Caco-2 (cell line): ENCODE measurements around the gene KMT2A. TPM values are rescaled to one million over a fixed set of nuclear protein-coding genes. Genes with fewer than 3 reads are reported as not detected.

Source experiments
- BruUV-seq: library from RNA; stranded (reverse); fragments of 400-500 nt; replicated peaks from 2 replicates; lab custom pipeline; 2021; lab: Mats Ljungman, UMichigan
- CTCF ChIA-PET: fragments of 300-600 bp; sonication (Branson Sonifier 250); formaldehyde crosslinking; loops from one replicate; lab custom pipeline; 2022; ENCODE audit warnings: antibody characterized with exemption; lab: Charles Lee
- POLR2A ChIA-PET: fragments of 300-600 bp; sonication (Branson Sonifier 250); formaldehyde crosslinking; loops from one replicate; lab custom pipeline; 2022; ENCODE audit warnings: antibody characterized with exemption; lab: Charles Lee
- DNase-seq, 2 experiments: peaks; one replicate each; pipeline versions ENCODE4 v3.0.0 to v3.0.0-alpha.2; 2020 to 2022
- H3K27me3 ChIP-seq: replicated peaks from 2 replicates; pipeline ENCODE4 v1.6.0; 2011; ENCODE audit warnings: low read length; ENCODE audit not compliant: control insufficient read depth, insufficient read depth
- H3K36me3 ChIP-seq: 2 replicates; pipeline ENCODE4 v1.5.1; 2011; ENCODE audit warnings: low read length; ENCODE audit not compliant: control insufficient read depth, insufficient read depth
- H3K4me1 ChIP-seq: fragments of 250-450 bp; sonication (Bioruptor Pico); 2 replicates; pipeline ENCODE4 v1.5.1; 2020; ENCODE audit warnings: mild to moderate bottlenecking
- H3K4me3 ChIP-seq: 2 replicates; pipeline ENCODE4 v1.5.1; 2011; ENCODE audit warnings: low read depth, mild to moderate bottlenecking, control low read depth, low read length
- H3K9me3 ChIP-seq: fragments of 250-450 bp; sonication (Bioruptor Pico); 2 replicates; pipeline ENCODE4 v1.5.1; 2020; ENCODE audit warnings: mild to moderate bottlenecking, moderate library complexity
- H3K27ac Mint-ChIP-seq: one replicate; pipeline ENCODE4 v1.8.0; 2022; ENCODE audit warnings: mixed read lengths; ENCODE audit not compliant: unreplicated experiment
- H3K27me3 Mint-ChIP-seq: one replicate; pipeline ENCODE4 v1.8.0; 2022; ENCODE audit warnings: mixed read lengths; ENCODE audit not compliant: insufficient read depth, unreplicated experiment
- H3K36me3 Mint-ChIP-seq: one replicate; pipeline ENCODE4 v1.8.0; 2022; ENCODE audit warnings: mild to moderate bottlenecking, mixed read lengths; ENCODE audit not compliant: insufficient read depth, unreplicated experiment
- H3K4me1 Mint-ChIP-seq: one replicate; pipeline ENCODE4 v1.8.0; 2022; ENCODE audit warnings: low read depth, mixed read lengths; ENCODE audit not compliant: unreplicated experiment
- H3K4me3 Mint-ChIP-seq: one replicate; pipeline ENCODE4 v1.8.0; 2022; ENCODE audit warnings: mild to moderate bottlenecking, moderate library complexity, mixed read lengths; ENCODE audit not compliant: unreplicated experiment
- H3K9me3 Mint-ChIP-seq: one replicate; pipeline ENCODE4 v1.8.0; 2022; ENCODE audit warnings: mixed read lengths; ENCODE audit not compliant: unreplicated experiment
- CTCF ChIP-seq, 2 experiments: fragments of 200-600 bp in 1 of 2; IDR thresholded peaks; 1 replicate in 1 of 2; 2 replicates in 1 of 2; pipeline versions ENCODE4 v1.5.1 to v1.8.0; 2011 to 2022; ENCODE audit warnings: antibody characterized with exemption in 1 of 2, control low read depth in 1 of 2, inconsistent platforms in 1 of 2, low read depth in 1 of 2, low read length in 1 of 2, mild to moderate bottlenecking in 1 of 2, moderate library complexity in 1 of 2; ENCODE audit not compliant: insufficient read depth in 1 of 2, severe bottlenecking in 1 of 2, unreplicated experiment in 1 of 2
- intact Hi-C: fragments of 100-400 bp; cut with micrococcal nuclease; formaldehyde crosslinking; loops from one replicate; pipeline ENCODE4 v1.10.0; 2022; ENCODE audit not compliant: unreplicated experiment
- total RNA-seq: library from RNA; stranded (reverse); gene quantifications from 2 replicates; pipeline ENCODE4 v1.2.3, GENCODE V29; 2022

The KMT2A gene
- total RNA-seq, 1 experiment from 2014 or later = 93.9 TPM

GRCh38 chr11:118544010-118544646 lies 107.8 kb downstream of the KMT2A start:
- POLR2A ChIA-PET = no interaction called here
- no peak overlapping the region for H3K4me3 ChIP-seq

GRCh38 chr11:118544647-118545010 lies 108.3 kb downstream of the KMT2A start:
- peaks cover 16% of the 10 kb centered on the region for H3K4me1 ChIP-seq
- no peaks in the 10 kb centered on the region for H3K27me3 ChIP-seq
- ChIA-PET CTCF (no interaction called here), POLR2A (no interaction called here)
- H3K4me3 ChIP-seq = no peak overlapping the region
- no peak overlapping the region for H3K27ac Mint-ChIP-seq
- no peaks in the 10 kb centered on the region for H3K9me3 Mint-ChIP-seq
- H3K36me3 Mint-ChIP-seq = peaks cover 24% of the 10 kb centered on the region
- no peak for DNase-seq
- intact Hi-C loops = no loop called here
- H3K4me3 Mint-ChIP-seq = no peak overlapping the region
- H3K4me1 Mint-ChIP-seq = peaks cover 10% of the 10 kb centered on the region
- no peak for TF ChIP-seq CTCF (IDR thresholded peaks at IDR 0.05; ENCODE audit: insufficient read depth in 1 of 2, low read depth in 1 of 2, low read length in 1 of 2, severe bottlenecking in 1 of 2, unreplicated experiment in 1 of 2)
- H3K36me3 ChIP-seq = no peaks in the 10 kb centered on the region
- TSS peak; percentile 16 for BruUV-seq
- H3K27me3 Mint-ChIP-seq = no peaks in the 10 kb centered on the region
- no peaks in the 10 kb centered on the region for H3K9me3 ChIP-seq

More at GRCh38 chr11:118544010-118544646, 107.8 kb downstream of the KMT2A start:
- H3K27me3 Mint-ChIP-seq = no peaks in the 10 kb centered on the region
- no peak overlapping the region for H3K27ac Mint-ChIP-seq
- CTCF ChIA-PET = no interaction called here
- Histone ChIP-seq H3K9me3 (no peaks in the 10 kb centered on the region), H3K27me3 (no peaks in the 10 kb centered on the region), H3K4me1 (peaks cover 16% of the 10 kb centered on the region), H3K36me3 (no peaks in the 10 kb centered on the region)
- no peaks in the 10 kb centered on the region for H3K9me3 Mint-ChIP-seq
- no peak for DNase-seq
- no TSS peak for BruUV-seq
- no peak overlapping the region for H3K4me3 Mint-ChIP-seq
- peaks cover 10% of the 10 kb centered on the region for H3K4me1 Mint-ChIP-seq
- TF ChIP-seq CTCF (IDR thresholded peaks at IDR 0.05; ENCODE audit: insufficient read depth in 1 of 2, low read depth in 1 of 2, low read length in 1 of 2, severe bottlenecking in 1 of 2, unreplicated experiment in 1 of 2) = no peak
- intact Hi-C loops = no loop called here
- H3K36me3 Mint-ChIP-seq = peaks cover 19% of the 10 kb centered on the region

- DNase-seq = no peak
- Histone ChIP-seq H3K4me3 (no peak overlapping the region), H3K9me3 (no peaks in the 10 kb centered on the region), H3K4me1 (peaks cover 10% of the 10 kb centered on the region), H3K27me3 (no peaks in the 10 kb centered on the region), H3K36me3 (no peaks in the 10 kb centered on the region)
- intact Hi-C loops = no loop called here
- ChIA-PET CTCF (no interaction called here), POLR2A (no interaction called here)
- no TSS peak for BruUV-seq
- Mint-ChIP-seq H3K27me3 (no peaks in the 10 kb centered on the region), H3K4me1 (peaks cover 4% of the 10 kb centered on the region), H3K9me3 (no peaks in the 10 kb centered on the region), H3K4me3 (no peak overlapping the region), H3K36me3 (peaks cover 26% of the 10 kb centered on the region), H3K27ac (no peak overlapping the region)
- no peak for TF ChIP-seq CTCF (IDR thresholded peaks at IDR 0.05; ENCODE audit: insufficient read depth in 1 of 2, low read depth in 1 of 2, low read length in 1 of 2, severe bottlenecking in 1 of 2, unreplicated experiment in 1 of 2)
Measured at GRCh38 chr11:118545533-118545932, 109.2 kb downstream of the KMT2A start.
